Endothelial cell of umbilical vein (primary cell): ENCODE measurements around the gene CTSD. TPM values are rescaled to one million over a fixed set of nuclear protein-coding genes. Genes with fewer than 3 reads are reported as not detected.

Source experiments
- BruUV-seq: library from RNA; stranded (reverse); fragments of 400-500 nt; replicated peaks from 2 replicates; lab custom pipeline; 2021; lab: Mats Ljungman, UMichigan
- CTCF ChIA-PET: fragments of 300-600, 350-600 bp; sonication (Branson Sonifier 250); formaldehyde crosslinking; loops from one replicate; lab custom pipeline; 2021; ENCODE audit warnings: antibody characterized with exemption, inconsistent platforms; lab: Charles Lee
- POLR2A ChIA-PET: fragments of 300-600, 350-600 bp; sonication (Branson Sonifier 250); formaldehyde crosslinking; loops from one replicate; lab custom pipeline; 2021; ENCODE audit warnings: antibody characterized with exemption, inconsistent platforms; lab: Charles Lee
- DNase-seq: peaks from one replicate; pipeline ENCODE4 v3.0.0-alpha.2; 2011; ENCODE audit warnings: low read depth, low spot score
- FAIRE-seq: peaks from 2 replicates; lab custom pipeline; 2011; peaks lifted over from hg19 to GRCh38; lab: Jason Lieb, UNC
- H2AFZ ChIP-seq: 2 replicates; pipeline ENCODE4 v1.6.0; 2012; ENCODE audit warnings: low read depth, low read length, control low read depth, inconsistent platforms
- H3K27ac ChIP-seq: 2 replicates; pipeline ENCODE4 v1.5.1; 2011; ENCODE audit warnings: low read depth, mild to moderate bottlenecking, control low read depth, low read length, moderate library complexity; ENCODE audit not compliant: insufficient read depth
- H3K27me3 ChIP-seq, 2 experiments: 2 replicates each; pipeline versions ENCODE4 v1.6.0 to v1.6.1; 2011; ENCODE audit warnings: low read length in 2 of 2, mixed read lengths in 1 of 2; ENCODE audit not compliant: control insufficient read depth in 2 of 2, insufficient read depth in 2 of 2
- H3K36me3 ChIP-seq, 2 experiments: 2 replicates in 1 of 2; 3 replicates in 1 of 2; pipeline ENCODE4 v1.5.1; 2011; ENCODE audit warnings: low read length in 2 of 2, mild to moderate bottlenecking in 1 of 2, moderate library complexity in 1 of 2; ENCODE audit not compliant: control insufficient read depth in 2 of 2, insufficient read depth in 2 of 2; ENCODE audit errors: extremely low read depth in 1 of 2
- H3K4me1 ChIP-seq: 3 replicates; pipeline ENCODE4 v1.5.1; 2011; ENCODE audit warnings: mild to moderate bottlenecking, low read length; ENCODE audit not compliant: control insufficient read depth, insufficient read depth; ENCODE audit errors: extremely low read depth
- H3K4me2 ChIP-seq: 2 replicates; pipeline ENCODE4 v1.6.1; 2011; ENCODE audit warnings: low read length, control low read depth, mixed read lengths; ENCODE audit not compliant: insufficient read depth
- H3K4me3 ChIP-seq, 3 experiments: fragments of 200-600 bp in 1 of 3; sonication (generic), shearing (Covaris generic) in 1 of 3; replicated peaks in 1 of 3; 2 replicates each; pipeline ENCODE4 v1.5.1; 2011 to 2016; ENCODE audit warnings: control low read depth in 3 of 3, low read length in 3 of 3, mild to moderate bottlenecking in 2 of 3, inconsistent platforms in 1 of 3, low read depth in 1 of 3, moderate library complexity in 1 of 3; ENCODE audit not compliant: insufficient read depth in 1 of 3
- H3K79me2 ChIP-seq: 2 replicates; pipeline ENCODE4 v1.6.0; 2012; ENCODE audit warnings: low read length, inconsistent platforms; ENCODE audit not compliant: control insufficient read depth, insufficient read depth
- H3K9ac ChIP-seq: replicated peaks from 2 replicates; pipeline ENCODE3; 2011; ENCODE audit warnings: low read length, control low read depth; ENCODE audit not compliant: insufficient read depth; ENCODE audit errors: extremely low read depth
- H3K9me1 ChIP-seq: replicated peaks from 3 replicates; pipeline ENCODE4 v1.6.0; 2011; ENCODE audit warnings: mild to moderate bottlenecking, low read length; ENCODE audit not compliant: control insufficient read depth, insufficient read depth; ENCODE audit errors: extremely low read depth
- H3K9me3 ChIP-seq: replicated peaks from 2 replicates; pipeline ENCODE4 v1.5.1; 2012; ENCODE audit warnings: low read length, inconsistent platforms; ENCODE audit not compliant: control insufficient read depth, insufficient read depth
- H4K20me1 ChIP-seq: replicated peaks from 2 replicates; pipeline ENCODE3; 2011; ENCODE audit warnings: mild to moderate bottlenecking, low read length; ENCODE audit not compliant: control insufficient read depth, insufficient read depth; ENCODE audit errors: extremely low read depth
- EZH2 ChIP-seq: IDR thresholded peaks from 2 replicates; pipeline ENCODE4 v1.6.1; 2012; ENCODE audit warnings: borderline replicate concordance, low read depth, mild to moderate bottlenecking, moderate library complexity, low read length, inconsistent platforms; ENCODE audit not compliant: severe bottlenecking
- FOS ChIP-seq: IDR thresholded peaks from 2 replicates; pipeline ENCODE4 v1.6.1; 2011; ENCODE audit warnings: mild to moderate bottlenecking, low read length, moderate library complexity, borderline replicate concordance; ENCODE audit not compliant: insufficient read depth
- GATA2 ChIP-seq: IDR thresholded peaks from 2 replicates; pipeline ENCODE4 v1.7.0; 2011; ENCODE audit warnings: low read depth, mild to moderate bottlenecking, moderate library complexity, mixed read lengths, low read length; ENCODE audit not compliant: insufficient read length, insufficient read depth
- JUN ChIP-seq: IDR thresholded peaks from 2 replicates; pipeline ENCODE4 v1.6.1; 2011; ENCODE audit warnings: borderline replicate concordance, low read depth; ENCODE audit not compliant: insufficient read length, insufficient read depth
- MAX ChIP-seq: IDR thresholded peaks from 2 replicates; pipeline ENCODE4 v1.6.1; 2011; ENCODE audit not compliant: insufficient read depth, insufficient read length
- MYC ChIP-seq: IDR thresholded peaks from one replicate; pipeline ENCODE4 v1.6.1; 2011; ENCODE audit warnings: mild to moderate bottlenecking, low read depth, low read length
- POLR2A ChIP-seq: IDR thresholded peaks from 2 replicates; pipeline ENCODE4 v1.6.1; 2012; ENCODE audit warnings: low read depth, mild to moderate bottlenecking, control low read depth, low read length
- POLR2AphosphoS5 ChIP-seq: IDR thresholded peaks from 2 replicates; pipeline ENCODE4 v1.6.1; 2012; ENCODE audit warnings: low read depth, mild to moderate bottlenecking, control low read depth, low read length, moderate library complexity; ENCODE audit not compliant: insufficient read depth
- dilution Hi-C: fragments of 300-500 bp; cut with MboI; formaldehyde crosslinking; loops from one replicate; pipeline ENCODE4 v1.15.0; 2019; ENCODE audit warnings: low sequenced_read_pairs; ENCODE audit not compliant: extremely low pct_ligation_motif_present
- intact Hi-C: fragments of 100-400 bp; cut with micrococcal nuclease; formaldehyde crosslinking; loops from one replicate; pipeline ENCODE4 v1.10.0; 2022
- polyA plus RNA-seq, 4 experiments: library from polyadenylated mRNA; depleted of rRNA in 3 of 4; stranded (reverse) in 3 of 4; unstranded in 1 of 4; fragments of >200 nt; gene quantifications; 2 replicates each; pipeline versions ENCODE4 v1.2.1 to v1.2.3, GENCODE V29; 2011 to 2012; ENCODE audit warnings: missing spikeins in 1 of 4
- total RNA-seq: library from RNA; stranded (reverse); gene quantifications from 2 replicates; pipeline ENCODE4 v1.2.3, GENCODE V29; 2021
- TF ChIP-seq, protein P1 (sequence below), 2 donors: IDR thresholded peaks; 1 replicate in 1 of 2; 2 replicates in 1 of 2; pipeline ENCODE4 v1.5.1; 2011; ENCODE audit warnings: low read length in 2 of 2, mild to moderate bottlenecking in 2 of 2, moderate library complexity in 2 of 2, control low read depth in 1 of 2, inconsistent platforms in 1 of 2, low read depth in 1 of 2; ENCODE audit not compliant: insufficient read depth in 1 of 2; ENCODE audit errors: extremely low read depth in 1 of 2

Gene CTSD
- total and polyA plus RNA-seq, 2 donors (not counting 3 experiments of a cell fraction or from before 2014, with no cell fraction given) = 215 to 248 TPM

DNA sequence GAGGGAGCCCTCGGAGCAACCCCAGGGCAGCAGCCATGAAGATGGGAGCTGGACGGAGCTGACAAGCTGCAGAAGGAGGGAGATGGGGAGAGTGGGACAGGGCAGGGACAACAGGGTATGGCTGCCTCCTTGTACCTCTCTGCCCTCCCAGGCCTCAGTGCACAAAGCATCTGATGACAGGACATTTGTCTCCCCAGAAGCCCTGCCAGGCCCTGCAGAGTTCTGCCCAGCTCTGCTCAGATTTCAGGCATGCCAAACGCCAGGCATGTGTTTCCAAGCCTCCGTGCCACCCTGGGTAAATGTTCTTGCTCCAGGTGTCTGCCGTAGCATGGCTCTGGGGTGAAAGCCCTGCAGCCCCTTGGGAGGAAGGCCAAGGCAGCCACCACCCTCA is 12.2 kb downstream of the CTSD start:
- no peak overlapping the region for H3K4me2 ChIP-seq
- no peak overlapping the region for H3K27ac ChIP-seq
- no peak overlapping the region for H3K9ac ChIP-seq
- no peaks in the 10 kb centered on the region for H3K9me1 ChIP-seq
- no peak for TF ChIP-seq MYC
- no peak for TF ChIP-seq POLR2AphosphoS5
- TF ChIP-seq GATA2 = no peak
- no peak for TF ChIP-seq EZH2
- no peak for TF ChIP-seq JUN
- no peak for TF ChIP-seq FOS
- no peak for TF ChIP-seq POLR2A
- TF ChIP-seq MAX = no peak
- TF ChIP-seq, protein P1, sequence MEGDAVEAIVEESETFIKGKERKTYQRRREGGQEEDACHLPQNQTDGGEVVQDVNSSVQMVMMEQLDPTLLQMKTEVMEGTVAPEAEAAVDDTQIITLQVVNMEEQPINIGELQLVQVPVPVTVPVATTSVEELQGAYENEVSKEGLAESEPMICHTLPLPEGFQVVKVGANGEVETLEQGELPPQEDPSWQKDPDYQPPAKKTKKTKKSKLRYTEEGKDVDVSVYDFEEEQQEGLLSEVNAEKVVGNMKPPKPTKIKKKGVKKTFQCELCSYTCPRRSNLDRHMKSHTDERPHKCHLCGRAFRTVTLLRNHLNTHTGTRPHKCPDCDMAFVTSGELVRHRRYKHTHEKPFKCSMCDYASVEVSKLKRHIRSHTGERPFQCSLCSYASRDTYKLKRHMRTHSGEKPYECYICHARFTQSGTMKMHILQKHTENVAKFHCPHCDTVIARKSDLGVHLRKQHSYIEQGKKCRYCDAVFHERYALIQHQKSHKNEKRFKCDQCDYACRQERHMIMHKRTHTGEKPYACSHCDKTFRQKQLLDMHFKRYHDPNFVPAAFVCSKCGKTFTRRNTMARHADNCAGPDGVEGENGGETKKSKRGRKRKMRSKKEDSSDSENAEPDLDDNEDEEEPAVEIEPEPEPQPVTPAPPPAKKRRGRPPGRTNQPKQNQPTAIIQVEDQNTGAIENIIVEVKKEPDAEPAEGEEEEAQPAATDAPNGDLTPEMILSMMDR (IDR thresholded peaks at IDR 0.05; ENCODE audit: extremely low read depth in 1 of 2, insufficient read depth in 1 of 2, low read depth in 1 of 2, low read length in 2 of 2) = no peak
- peaks cover 15 to 16% of the 10 kb centered on the region in 2 experiments for H3K27me3 ChIP-seq
- dilution Hi-C loops = no loop called here
- no peak for DNase-seq
- H4K20me1 ChIP-seq = no peaks in the 10 kb centered on the region
- POLR2A ChIA-PET = no interaction called here
- no peaks in the 10 kb centered on the region for H3K9me3 ChIP-seq
- CTCF ChIA-PET = interaction anchor here (1.6 kb wide), 1 partner anchor 30 kb away, joined by 3 read pairs; no protein-coding TSS in a partner anchor
- H3K4me1 ChIP-seq = no peaks in the 10 kb centered on the region
- intact Hi-C loops = no loop called here
- H2AFZ ChIP-seq = no peak overlapping the region
- H3K36me3 ChIP-seq = peaks cover 0 to 12% of the 10 kb centered on the region in 2 experiments
- no peak for FAIRE-seq
- no TSS peak for BruUV-seq
- H3K79me2 ChIP-seq = no peaks in the 10 kb centered on the region
- H3K4me3 ChIP-seq = no peak overlapping the region
